SU-DHL-6 (cell line): ENCODE data around the gene FRG2.
"Not testable (repeated sequence)": the region's sequence is repeated elsewhere in the genome, so short reads cannot be mapped to it uniquely, and the experiment has no call there.

Experiments
- H2AFZ ChIP-seq: fragments of 200-600 bp; sonication (generic); 2 replicates; pipeline ENCODE4 v1.6.1; 2014; ENCODE audit warnings: low read depth, mild to moderate bottlenecking, moderate library complexity, mixed read lengths, antibody characterized with exemption, low read length; ENCODE audit not compliant: severe bottlenecking
- H3F3A ChIP-seq: fragments of 200-600 bp; shearing (Covaris generic); 2 replicates; pipeline ENCODE4 v1.6.0; 2016; ENCODE audit warnings: antibody characterized with exemption, mild to moderate bottlenecking; ENCODE audit not compliant: insufficient read depth
- H3K27ac ChIP-seq: fragments of 200-600 bp; sonication (generic); 2 replicates; pipeline ENCODE4 v1.5.1; 2016; ENCODE audit warnings: low read depth, mild to moderate bottlenecking, low read length, moderate library complexity, mixed read lengths
- H3K27me3 ChIP-seq: fragments of 200-600 bp; sonication (generic), shearing (Covaris generic); 2 replicates; pipeline ENCODE4 v1.6.0; 2014; ENCODE audit warnings: mild to moderate bottlenecking, low read length
- H3K36me3 ChIP-seq: fragments of 200-600 bp; sonication (generic); 2 replicates; pipeline ENCODE4 v1.6.1; 2014; ENCODE audit warnings: mild to moderate bottlenecking, low read length, mixed read lengths
- H3K4me2 ChIP-seq: fragments of 300-600, 200-600 bp; shearing (Covaris generic), sonication (generic); 2 replicates; pipeline ENCODE4 v1.6.0; 2014; ENCODE audit warnings: low read length, low read depth, mild to moderate bottlenecking; ENCODE audit not compliant: poor library complexity, severe bottlenecking
- H3K4me3 ChIP-seq: fragments of 200-600 bp; sonication (generic); 2 replicates; pipeline ENCODE4 v1.5.1; 2014; ENCODE audit warnings: antibody characterized with exemption, low read length, mild to moderate bottlenecking, mixed read lengths; ENCODE audit not compliant: insufficient read depth, poor library complexity, severe bottlenecking
- H3K79me2 ChIP-seq: fragments of 200-600 bp; sonication (generic); 2 replicates; pipeline ENCODE4 v1.6.1; 2014; ENCODE audit warnings: mild to moderate bottlenecking, low read length, moderate library complexity; ENCODE audit not compliant: insufficient read depth
- H3K9ac ChIP-seq: fragments of 200-600 bp; sonication (generic); 2 replicates; pipeline ENCODE4 v1.7.0; 2014; ENCODE audit warnings: mild to moderate bottlenecking, low read length
- H3K9me2 ChIP-seq: fragments of 200-600 bp; sonication (generic); replicated peaks from 2 replicates; pipeline ENCODE4 v1.6.1; 2014; ENCODE audit warnings: low read length; ENCODE audit not compliant: insufficient read depth
- H3K9me3 ChIP-seq: fragments of 200-600 bp; sonication (generic); 2 replicates; pipeline ENCODE4 v1.6.1; 2014; ENCODE audit warnings: low read length, mixed read lengths; ENCODE audit not compliant: insufficient read depth
- H4K20me1 ChIP-seq: fragments of 200-600 bp; sonication (generic); 2 replicates; pipeline ENCODE4 v1.6.1; 2014; ENCODE audit warnings: low read depth, mild to moderate bottlenecking, antibody characterized with exemption, low read length, moderate library complexity, mixed read lengths

FRG2 gene

GRCh38 chr4:190027156-190027555 is at the start of gene FRG2:
TSS of gene FRG2 (minus strand) at chr4:190027256. CDS start at chr4:190027204, 52 bp downstream.
- not testable (repeated sequence) for H3K9ac ChIP-seq, H3K9me3 ChIP-seq, H3K36me3 ChIP-seq, H3K9me2 ChIP-seq, H3F3A ChIP-seq, H3K4me3 ChIP-seq, H4K20me1 ChIP-seq, H3K27me3 ChIP-seq, H2AFZ ChIP-seq, H3K27ac ChIP-seq, H3K4me2 ChIP-seq, H3K79me2 ChIP-seq

- H3F3A ChIP-seq, H2AFZ ChIP-seq, H3K27me3 ChIP-seq, H3K79me2 ChIP-seq, H3K27ac ChIP-seq, H3K4me3 ChIP-seq, H3K9ac ChIP-seq, H4K20me1 ChIP-seq, H3K36me3 ChIP-seq, H3K9me3 ChIP-seq, H3K9me2 ChIP-seq, H3K4me2 ChIP-seq: not testable (repeated sequence)
Observed at GRCh38 chr4:190068351-190068750, 41.3 kb upstream of the FRG2 start.

- not testable (repeated sequence) for H3K9ac ChIP-seq, H3K9me2 ChIP-seq, H2AFZ ChIP-seq, H3K27ac ChIP-seq, H3K79me2 ChIP-seq, H3K36me3 ChIP-seq, H3K4me2 ChIP-seq, H3F3A ChIP-seq, H4K20me1 ChIP-seq, H3K4me3 ChIP-seq, H3K9me3 ChIP-seq, H3K27me3 ChIP-seq
Observed at GRCh38 chr4:190064805-190065204, 37.7 kb upstream of the FRG2 start.

GRCh38 chr4:190064342-190064741 is 37.3 kb upstream of the FRG2 start, which contains the start of gene DBET:
TSS of gene DBET (plus strand) at chr4:190064502.
- H3K9me2 ChIP-seq, H3K9me3 ChIP-seq, H3K79me2 ChIP-seq, H4K20me1 ChIP-seq, H2AFZ ChIP-seq, H3K27ac ChIP-seq, H3K9ac ChIP-seq, H3F3A ChIP-seq, H3K4me2 ChIP-seq, H3K27me3 ChIP-seq, H3K36me3 ChIP-seq, H3K4me3 ChIP-seq: not testable (repeated sequence)

GRCh38 chr4:190058997-190059396 is 31.9 kb upstream of the FRG2 start:
- H4K20me1 ChIP-seq: not testable (repeated sequence)

GRCh38 chr4:190049378-190050239 is 22.6 kb upstream of the FRG2 start:
- H3K79me2 ChIP-seq, H3K4me3 ChIP-seq, H3K4me2 ChIP-seq, H3K9me2 ChIP-seq, H3K27me3 ChIP-seq, H4K20me1 ChIP-seq, H3F3A ChIP-seq, H3K9me3 ChIP-seq, H2AFZ ChIP-seq, H3K27ac ChIP-seq, H3K9ac ChIP-seq, H3K36me3 ChIP-seq: not testable (repeated sequence)

More at GRCh38 chr4:190058997-190059396, 31.9 kb upstream of the FRG2 start:
- H3F3A ChIP-seq, H3K9me2 ChIP-seq, H3K9me3 ChIP-seq, H3K27me3 ChIP-seq, H3K9ac ChIP-seq, H3K79me2 ChIP-seq, H3K4me3 ChIP-seq, H3K27ac ChIP-seq, H2AFZ ChIP-seq, H3K4me2 ChIP-seq, H3K36me3 ChIP-seq: not testable (repeated sequence)

- not testable (repeated sequence) for H3K27me3 ChIP-seq, H3K4me2 ChIP-seq, H2AFZ ChIP-seq, H4K20me1 ChIP-seq, H3K79me2 ChIP-seq, H3F3A ChIP-seq, H3K36me3 ChIP-seq, H3K9me3 ChIP-seq, H3K9me2 ChIP-seq, H3K27ac ChIP-seq, H3K4me3 ChIP-seq, H3K9ac ChIP-seq
Observed at GRCh38 chr4:190047627-190048026, 20.6 kb upstream of the FRG2 start.

GRCh38 chr4:190040873-190041272 is 13.8 kb upstream of the FRG2 start:
- H3F3A ChIP-seq, H3K9ac ChIP-seq, H3K4me2 ChIP-seq, H3K9me2 ChIP-seq, H3K4me3 ChIP-seq, H2AFZ ChIP-seq, H3K79me2 ChIP-seq, H4K20me1 ChIP-seq, H3K27ac ChIP-seq, H3K36me3 ChIP-seq, H3K9me3 ChIP-seq, H3K27me3 ChIP-seq: not testable (repeated sequence)
